Neuronal stem cell (in vitro differentiated cells): ENCODE data around the gene FBXL22.

Experiments
- DNase-seq: peaks from one replicate; pipeline ENCODE4 v3.0.0-alpha.2; 2013; ENCODE audit warnings: low spot score
- H2AFZ ChIP-seq: one replicate; pipeline ENCODE4 v1.6.1; 2013; ENCODE audit warnings: mild to moderate bottlenecking, low read length, inconsistent platforms
- H2AK5ac ChIP-seq: 2 replicates; pipeline ENCODE4 v1.6.1; 2013; ENCODE audit warnings: low read depth, mild to moderate bottlenecking, inconsistent platforms, low read length, moderate library complexity, mixed read lengths
- H2BK120ac ChIP-seq: 2 replicates; pipeline ENCODE4 v1.6.1; 2013; ENCODE audit warnings: low read depth, mild to moderate bottlenecking, inconsistent platforms, low read length, moderate library complexity, mixed read lengths
- H2BK12ac ChIP-seq: one replicate; pipeline ENCODE4 v1.6.1; 2013; ENCODE audit warnings: low read length, inconsistent platforms
- H2BK15ac ChIP-seq: 2 replicates; pipeline ENCODE4 v1.6.1; 2013; ENCODE audit warnings: mild to moderate bottlenecking, low read length, inconsistent platforms, mixed read lengths
- H2BK5ac ChIP-seq: one replicate; pipeline ENCODE4 v1.6.1; 2013; ENCODE audit warnings: inconsistent platforms, mild to moderate bottlenecking, low read length, moderate library complexity
- H3K14ac ChIP-seq: one replicate; pipeline ENCODE4 v1.6.1; 2013; ENCODE audit warnings: low read length, inconsistent platforms
- H3K18ac ChIP-seq: 2 replicates; pipeline ENCODE4 v1.6.1; 2013; ENCODE audit warnings: low read length, inconsistent platforms
- H3K23ac ChIP-seq: 2 replicates; pipeline ENCODE4 v1.6.1; 2013; ENCODE audit warnings: low read depth, mild to moderate bottlenecking, mixed read lengths, low read length, inconsistent platforms; ENCODE audit not compliant: poor library complexity
- H3K27ac ChIP-seq: replicated peaks from 3 replicates; pipeline ENCODE4 v1.5.1; 2013; ENCODE audit warnings: low read length, inconsistent platforms
- H3K27me3 ChIP-seq, 3 experiments: 2 replicates each; pipeline ENCODE4 v1.6.1; 2013; ENCODE audit warnings: low read length in 3 of 3, mild to moderate bottlenecking in 2 of 3, inconsistent platforms in 1 of 3, low read depth in 1 of 3, mixed read lengths in 1 of 3, moderate library complexity in 1 of 3; ENCODE audit not compliant: control insufficient read depth in 3 of 3, insufficient read depth in 3 of 3
- H3K36me3 ChIP-seq, 2 donors: replicated peaks in 1 of 2; 2 replicates each; pipeline ENCODE4 v1.6.1; 2013; ENCODE audit warnings: low read length in 2 of 2; ENCODE audit not compliant: control insufficient read depth in 2 of 2, insufficient read depth in 2 of 2
- H3K4ac ChIP-seq: 2 replicates; pipeline ENCODE4 v1.6.1; 2013; ENCODE audit warnings: inconsistent platforms, mild to moderate bottlenecking, low read length, moderate library complexity
- H3K4me1 ChIP-seq, 2 donors: 1 replicate in 1 of 2; 2 replicates in 1 of 2; pipeline ENCODE4 v1.6.1; 2013; ENCODE audit warnings: low read length in 2 of 2, low read depth in 1 of 2; ENCODE audit not compliant: control insufficient read depth in 2 of 2, insufficient read depth in 1 of 2
- H3K4me2 ChIP-seq: one replicate; pipeline ENCODE4 v1.6.1; 2013; ENCODE audit warnings: mild to moderate bottlenecking, low read length, inconsistent platforms; ENCODE audit not compliant: insufficient read depth, poor library complexity, severe bottlenecking
- H3K4me3 ChIP-seq, 2 donors: 2 replicates each; pipeline ENCODE4 v1.5.1; 2013; ENCODE audit warnings: low read length in 2 of 2, mild to moderate bottlenecking in 2 of 2, inconsistent platforms in 1 of 2, moderate library complexity in 1 of 2
- H3K79me1 ChIP-seq: one replicate; pipeline ENCODE4 v1.6.1; 2013; ENCODE audit warnings: low read depth, mild to moderate bottlenecking, inconsistent platforms, low read length, moderate library complexity
- H3K9ac ChIP-seq: one replicate; pipeline ENCODE4 v1.6.1; 2013; ENCODE audit warnings: mild to moderate bottlenecking, low read depth, low read length, inconsistent platforms; ENCODE audit not compliant: poor library complexity
- H3K9me3 ChIP-seq, 2 donors: replicated peaks in 1 of 2; 2 replicates each; pipeline versions ENCODE3 to v1.6.1; 2013; ENCODE audit warnings: low read length in 2 of 2, mild to moderate bottlenecking in 2 of 2, inconsistent platforms in 1 of 2, low read depth in 1 of 2, mixed read lengths in 1 of 2, moderate library complexity in 1 of 2; ENCODE audit not compliant: control insufficient read depth in 2 of 2, insufficient read depth in 1 of 2
- H4K8ac ChIP-seq: one replicate; pipeline ENCODE4 v1.6.1; 2013; ENCODE audit warnings: low read depth, mild to moderate bottlenecking, inconsistent platforms, low read length, moderate library complexity
- H4K91ac ChIP-seq: one replicate; pipeline ENCODE4 v1.6.1; 2013; ENCODE audit warnings: low read length, low read depth, mild to moderate bottlenecking, inconsistent platforms; ENCODE audit not compliant: poor library complexity
- WGBS, 2 donors: extraction: QIAGEN DNeasy Blood & Tissue Kit; methylation state at CpG; one replicate each; pipeline ENCODE4 v1.1.7; 2013; ENCODE audit warnings: missing lambda C conversion rate in 2 of 2, mixed read lengths in 1 of 2; ENCODE audit not compliant: insufficient read length in 2 of 2, insufficient replicate concordance in 1 of 2; ENCODE audit errors: extremely low coverage in 2 of 2; 5-methylcytosine and 5-hydroxymethylcytosine counted together

The FBXL22 gene

DNA sequence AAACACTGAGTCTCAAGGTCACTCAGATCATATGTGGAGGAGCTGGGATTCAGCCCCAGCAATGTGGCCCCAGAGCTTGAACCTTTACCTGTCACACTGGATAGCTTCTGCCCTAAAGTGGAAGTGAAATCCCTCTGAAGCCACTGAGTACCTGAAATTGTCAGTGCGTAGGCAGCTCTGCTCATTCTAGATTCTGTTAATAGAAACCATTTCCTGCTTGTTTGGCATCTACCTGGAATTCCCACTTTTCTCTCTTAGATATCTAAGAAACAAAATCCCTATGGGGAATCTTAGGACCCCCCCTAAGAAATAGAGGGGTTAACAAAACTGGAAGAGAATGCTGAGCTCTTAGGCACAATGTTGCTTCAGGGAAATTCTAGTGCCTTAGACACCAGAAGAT, 29.8 kb downstream of the FBXL22 start:
- Histone ChIP-seq H4K8ac (no peak overlapping the region), H2BK15ac (no peak overlapping the region), H3K27ac (no peak overlapping the region), H3K36me3 (peaks cover 26 to 93% of the 10 kb centered on the region in 2 donors), H3K9me3 (peaks cover 0 to 8% of the 10 kb centered on the region in 2 donors), H2BK5ac (no peak overlapping the region), H2BK12ac (no peak overlapping the region), H2AFZ (no peak overlapping the region), H2BK120ac (no peak overlapping the region), H3K27me3 (no peaks in the 10 kb centered on the region), H3K14ac (no peak overlapping the region), H3K4me2 (no peak overlapping the region), H3K4me1 (no peaks in the 10 kb centered on the region), H3K79me1 (no peaks in the 10 kb centered on the region), H3K9ac (no peak overlapping the region), H2AK5ac (no peak overlapping the region), H3K23ac (no peak overlapping the region), H3K4me3 (no peak overlapping the region), H4K91ac (no peak overlapping the region), H3K4ac (no peak overlapping the region), H3K18ac (no peak overlapping the region)
- WGBS, 2 donors: no CpG with 5 or more reads among the region's 1 CpG
- no peak for DNase-seq

DNA sequence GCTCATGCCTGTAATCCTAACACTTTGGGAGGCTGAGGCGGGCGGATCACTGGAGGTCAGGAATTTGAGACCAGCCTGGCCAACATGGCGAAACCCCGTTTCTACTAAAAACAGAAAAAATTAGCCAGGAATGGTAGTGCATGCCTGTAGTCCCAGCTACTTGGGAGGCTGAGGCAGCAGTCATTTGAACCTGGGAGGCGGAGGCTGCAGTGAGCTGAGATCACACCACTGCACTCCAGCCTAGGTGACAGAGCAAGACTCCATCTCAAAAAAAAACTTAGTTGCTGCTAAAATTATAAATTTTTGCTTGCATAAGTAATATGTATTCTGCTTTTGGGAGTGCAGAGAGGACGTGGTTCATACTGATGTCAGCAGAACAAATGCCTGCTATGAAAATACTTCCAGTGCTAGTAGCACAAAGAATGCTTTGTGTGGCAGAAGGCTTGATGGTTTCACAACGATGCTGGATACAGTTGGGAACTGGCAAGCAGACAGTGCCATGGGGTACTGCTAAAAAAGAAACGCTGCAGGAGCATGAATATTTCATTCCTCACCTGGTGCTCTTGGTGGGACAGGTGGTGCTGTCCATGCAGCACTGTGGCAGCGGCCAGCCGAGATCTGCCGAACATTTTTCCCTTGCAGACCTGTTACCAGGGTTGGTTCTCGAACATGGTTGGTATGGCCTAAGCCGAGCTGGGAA, 31.1 kb downstream of the FBXL22 start:
- H3K18ac ChIP-seq: no peak overlapping the region
- H4K8ac ChIP-seq: no peak overlapping the region
- no peak overlapping the region for H4K91ac ChIP-seq
- H3K23ac ChIP-seq: no peak overlapping the region
- no peaks in the 10 kb centered on the region for H3K4me1 ChIP-seq
- H3K9ac ChIP-seq: no peak overlapping the region
- H3K79me1 ChIP-seq: no peaks in the 10 kb centered on the region
- no CpG with 5 or more reads among the region's 13 CpGs for WGBS, 2 donors
- H3K9me3 ChIP-seq: peaks cover 0 to 1% of the 10 kb centered on the region in 2 donors
- H3K14ac ChIP-seq: no peak overlapping the region
- H3K4me2 ChIP-seq: no peak overlapping the region
- no peaks in the 10 kb centered on the region for H3K27me3 ChIP-seq
- H3K4me3 ChIP-seq: no peak overlapping the region
- H3K27ac ChIP-seq: no peak overlapping the region
- H2BK15ac ChIP-seq: no peak overlapping the region
- H3K4ac ChIP-seq: no peak overlapping the region
- no peak overlapping the region for H2BK5ac ChIP-seq
- H2BK120ac ChIP-seq: no peak overlapping the region
- peaks cover 28 to 93% of the 10 kb centered on the region in 2 donors for H3K36me3 ChIP-seq
- no peak overlapping the region for H2BK12ac ChIP-seq
- no peak overlapping the region for H2AFZ ChIP-seq
- DNase-seq: no peak
- H2AK5ac ChIP-seq: no peak overlapping the region

DNA sequence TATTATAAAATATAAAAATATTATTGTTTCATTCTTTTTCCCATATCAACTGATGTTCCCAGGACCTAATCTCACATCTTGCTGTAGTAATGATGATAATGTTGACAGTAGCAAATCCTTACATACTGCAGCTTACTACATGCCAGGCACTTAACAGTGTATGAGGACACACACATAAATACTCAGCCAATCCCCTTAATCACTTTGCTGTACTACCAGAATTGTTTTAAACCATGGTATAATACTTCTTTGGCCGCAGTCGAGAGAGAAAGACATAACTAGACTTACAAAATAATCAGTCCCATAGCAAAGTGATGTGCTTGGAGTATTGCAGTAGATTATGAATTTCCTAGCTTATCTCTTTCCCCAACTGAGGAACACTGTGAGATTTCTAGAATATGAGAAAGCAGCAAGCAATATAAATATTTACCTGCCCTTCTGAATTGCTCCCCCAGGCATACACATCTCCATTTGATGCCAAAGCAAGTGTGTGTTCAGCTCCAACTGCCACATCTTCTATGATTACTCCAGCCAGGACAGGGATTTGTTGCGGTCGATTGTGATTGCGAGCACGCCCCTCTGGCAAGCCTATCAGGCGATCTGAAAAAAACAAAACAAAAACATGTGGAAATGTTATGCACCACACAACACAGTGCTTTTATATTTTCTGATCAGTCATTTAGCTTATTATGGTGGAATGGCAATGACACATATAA, 33.0 kb downstream of the FBXL22 start:
- Histone ChIP-seq H3K27ac (no peak overlapping the region), H4K8ac (no peak overlapping the region), H3K4ac (no peak overlapping the region), H2AFZ (no peak overlapping the region), H2BK5ac (no peak overlapping the region), H2BK15ac (no peak overlapping the region), H2BK120ac (no peak overlapping the region), H2AK5ac (no peak overlapping the region), H3K4me3 (no peak overlapping the region), H2BK12ac (no peak overlapping the region), H3K27me3 (no peaks in the 10 kb centered on the region), H3K9me3 (peaks cover 0 to 1% of the 10 kb centered on the region in 2 donors), H3K23ac (no peak overlapping the region), H3K79me1 (no peaks in the 10 kb centered on the region), H3K4me1 (no peaks in the 10 kb centered on the region), H4K91ac (no peak overlapping the region), H3K4me2 (no peak overlapping the region), H3K18ac (no peak overlapping the region), H3K36me3 (peaks cover 27 to 91% of the 10 kb centered on the region in 2 donors), H3K14ac (no peak overlapping the region), H3K9ac (no peak overlapping the region)
- WGBS, 2 donors: no CpG with 5 or more reads among the region's 7 CpGs
- DNase-seq: no peak

DNA sequence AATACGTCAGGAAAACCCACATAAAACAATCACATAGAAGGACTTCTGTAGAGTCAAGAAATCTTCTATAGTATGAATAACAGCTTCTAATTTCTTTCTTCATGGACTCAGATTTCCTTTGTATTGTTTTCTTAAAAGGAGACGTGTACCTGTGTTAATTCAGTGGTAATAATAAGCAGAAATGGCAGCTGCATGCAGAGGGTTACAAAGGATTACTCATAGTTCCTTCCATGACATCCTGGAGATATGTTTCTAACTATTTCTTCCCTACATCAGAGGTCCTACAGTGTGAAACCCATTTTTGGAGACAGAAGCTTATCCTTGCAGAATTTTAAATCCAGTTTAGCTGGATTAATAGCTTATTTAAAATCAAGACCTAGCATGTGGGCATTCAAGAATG, 36.1 kb downstream of the FBXL22 start:
- Histone ChIP-seq H3K4me2 (no peak overlapping the region), H2BK15ac (no peak overlapping the region), H3K4me1 (no peaks in the 10 kb centered on the region), H2AFZ (no peak overlapping the region), H3K9me3 (peaks cover 0 to 1% of the 10 kb centered on the region in 2 donors), H3K18ac (no peak overlapping the region), H4K91ac (no peak overlapping the region), H2BK120ac (no peak overlapping the region), H3K23ac (no peak overlapping the region), H2AK5ac (no peak overlapping the region), H3K9ac (no peak overlapping the region), H3K27me3 (no peaks in the 10 kb centered on the region), H3K4me3 (no peak overlapping the region), H3K14ac (no peak overlapping the region), H2BK5ac (no peak overlapping the region), H3K36me3 (peaks cover 26 to 93% of the 10 kb centered on the region in 2 donors), H4K8ac (no peak overlapping the region), H3K4ac (no peak overlapping the region), H2BK12ac (no peak overlapping the region), H3K79me1 (no peaks in the 10 kb centered on the region), H3K27ac (no peak overlapping the region)
- WGBS, 2 donors: no CpG with 5 or more reads among the region's 2 CpGs
- DNase-seq: no peak
